GM19099 (cell line): Measurements from ENCODE around the gene SERTM2.

Experiments used
- POLR2A ChIP-seq: IDR thresholded peaks from 3 replicates; pipeline ENCODE4 v1.6.1; 2011; ENCODE audit warnings: low read depth; ENCODE audit not compliant: insufficient read length; ENCODE audit errors: extremely low read depth

Gene SERTM2

GRCh38 chrX:111511477-111511876 lies at the start of gene SERTM2:
Gene SERTM2 (plus strand): TSS chrX:111511645. CDS start chrX:111518858, 7,213 bp downstream.
- no peak for TF ChIP-seq POLR2A

GRCh38 chrX:111465669-111466068 lies 45.8 kb upstream of the SERTM2 start:
- TF ChIP-seq POLR2A = no peak

- TF ChIP-seq POLR2A = no peak
These were observed 43.5 kb upstream of the SERTM2 start for GRCh38 chrX:111467896-111468295.

GRCh38 chrX:111470681-111471403 lies 40.6 kb upstream of the SERTM2 start:
- no peak for TF ChIP-seq POLR2A

- no peak for TF ChIP-seq POLR2A
These were observed 29.5 kb upstream of the SERTM2 start for GRCh38 chrX:111481896-111482295.

GRCh38 chrX:111483135-111483534 lies 28.3 kb upstream of the SERTM2 start:
- TF ChIP-seq POLR2A = no peak

- TF ChIP-seq POLR2A = no peak
These were observed 27.6 kb upstream of the SERTM2 start for GRCh38 chrX:111483881-111484280.

- TF ChIP-seq POLR2A = no peak
These were observed 20.8 kb upstream of the SERTM2 start for GRCh38 chrX:111490688-111491087.

GRCh38 chrX:111492085-111492484 lies 19.4 kb upstream of the SERTM2 start:
- no peak for TF ChIP-seq POLR2A

- TF ChIP-seq POLR2A = no peak
These were observed 12.8 kb upstream of the SERTM2 start for GRCh38 chrX:111498538-111499103.

- TF ChIP-seq POLR2A = no peak
These were observed 7.9 kb upstream of the SERTM2 start for GRCh38 chrX:111503485-111503993.

- no peak for TF ChIP-seq POLR2A
These were observed 6.5 kb upstream of the SERTM2 start for GRCh38 chrX:111504941-111505340.

GRCh38 chrX:111505783-111506182 lies 5.7 kb upstream of the SERTM2 start:
- TF ChIP-seq POLR2A = no peak

GRCh38 chrX:111506826-111507225 lies 4.6 kb upstream of the SERTM2 start:
- no peak for TF ChIP-seq POLR2A

GRCh38 chrX:111507933-111508332 lies 3.5 kb upstream of the SERTM2 start:
- TF ChIP-seq POLR2A = no peak

GRCh38 chrX:111515298-111515697 lies 3.9 kb downstream of the SERTM2 start:
- no peak for TF ChIP-seq POLR2A
